ENCODE data around the gene UBE2G2. TPM values are rescaled to one million over a fixed set of nuclear protein-coding genes. Genes with fewer than 3 reads are reported as not detected.

The UBE2G2 gene
- total and polyA plus RNA-seq, 3 donors from 2014 or later = 38.9 to 82.8 (median 73.6) TPM

DNA sequence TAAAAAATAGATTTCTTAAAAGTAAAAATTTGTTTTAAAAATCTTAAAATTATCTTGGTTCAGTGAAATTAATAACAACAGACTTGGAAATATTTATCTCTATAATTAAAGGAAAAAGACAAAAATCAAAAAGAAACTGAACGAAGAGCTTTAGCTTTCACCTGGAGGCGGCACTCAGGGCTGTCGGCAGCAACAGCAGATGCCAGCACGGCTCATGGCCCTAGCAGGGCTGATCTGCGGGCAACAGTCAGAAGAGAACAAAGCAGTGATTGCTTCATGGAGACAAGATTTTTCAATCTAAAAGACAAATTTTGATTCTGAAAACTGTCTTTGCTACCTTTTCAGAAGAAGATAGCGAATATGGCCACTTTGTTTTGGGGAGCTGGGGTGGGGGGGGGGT, 22.6 kb downstream of the UBE2G2 start:
- H3K36me3 ChIP-seq (ENCODE audit: low read depth, missing control alignments) = no peaks in the 10 kb centered on the region
- intact Hi-C loops (cut with DNase I; ENCODE audit: low total_unique reads) = no loop called here
- 95 to 96% methylated on average over 6 of the region's 6 CpGs for WGBS, 2 donors
- H3K4me3 ChIP-seq = no peak overlapping the region
- no peaks in the 10 kb centered on the region for H3K9me3 ChIP-seq
- DNase-seq = no peak
- no peak overlapping the region for H3K27ac ChIP-seq
- peaks cover 5% of the 10 kb centered on the region for H3K4me1 ChIP-seq
- H3K27me3 ChIP-seq = no peaks in the 10 kb centered on the region
- TF ChIP-seq, protein P1, sequence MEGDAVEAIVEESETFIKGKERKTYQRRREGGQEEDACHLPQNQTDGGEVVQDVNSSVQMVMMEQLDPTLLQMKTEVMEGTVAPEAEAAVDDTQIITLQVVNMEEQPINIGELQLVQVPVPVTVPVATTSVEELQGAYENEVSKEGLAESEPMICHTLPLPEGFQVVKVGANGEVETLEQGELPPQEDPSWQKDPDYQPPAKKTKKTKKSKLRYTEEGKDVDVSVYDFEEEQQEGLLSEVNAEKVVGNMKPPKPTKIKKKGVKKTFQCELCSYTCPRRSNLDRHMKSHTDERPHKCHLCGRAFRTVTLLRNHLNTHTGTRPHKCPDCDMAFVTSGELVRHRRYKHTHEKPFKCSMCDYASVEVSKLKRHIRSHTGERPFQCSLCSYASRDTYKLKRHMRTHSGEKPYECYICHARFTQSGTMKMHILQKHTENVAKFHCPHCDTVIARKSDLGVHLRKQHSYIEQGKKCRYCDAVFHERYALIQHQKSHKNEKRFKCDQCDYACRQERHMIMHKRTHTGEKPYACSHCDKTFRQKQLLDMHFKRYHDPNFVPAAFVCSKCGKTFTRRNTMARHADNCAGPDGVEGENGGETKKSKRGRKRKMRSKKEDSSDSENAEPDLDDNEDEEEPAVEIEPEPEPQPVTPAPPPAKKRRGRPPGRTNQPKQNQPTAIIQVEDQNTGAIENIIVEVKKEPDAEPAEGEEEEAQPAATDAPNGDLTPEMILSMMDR (IDR thresholded peaks at IDR 0.05) = no peak
- no peak for TF ChIP-seq POLR2A (IDR thresholded peaks at IDR 0.05)

DNA sequence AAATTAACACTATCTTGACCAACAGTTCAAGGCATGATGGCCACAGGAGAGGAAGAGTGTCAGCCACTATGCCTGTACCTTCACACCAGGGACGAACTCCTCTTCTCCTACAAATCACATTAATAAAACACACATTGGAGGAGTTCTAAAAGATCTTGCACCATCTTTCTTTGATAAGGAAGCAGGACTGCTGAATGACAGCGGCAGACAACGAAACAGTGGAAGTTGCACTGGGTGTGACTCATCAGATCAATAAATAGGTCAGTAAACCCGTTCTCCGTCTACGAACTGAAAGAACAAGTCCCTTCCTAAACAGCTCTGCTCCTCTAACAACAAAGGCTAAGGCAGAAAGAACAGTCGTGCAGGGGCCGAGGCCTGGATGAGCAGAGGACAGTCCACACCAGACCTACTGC, 23.1 kb downstream of the UBE2G2 start:
- Histone ChIP-seq H3K4me3 (no peak overlapping the region), H3K9me3 (no peaks in the 10 kb centered on the region), H3K4me1 (peaks cover 5% of the 10 kb centered on the region), H3K27ac (no peak overlapping the region), H3K27me3 (no peaks in the 10 kb centered on the region), H3K36me3 (ENCODE audit: low read depth, missing control alignments) (no peaks in the 10 kb centered on the region)
- 92% methylated on average over 8 of the region's 8 CpGs for WGBS, 2 donors
- no peak for DNase-seq
- intact Hi-C loops (cut with DNase I; ENCODE audit: low total_unique reads) = no loop called here
- TF ChIP-seq, protein P1 (IDR thresholded peaks at IDR 0.05) = no peak
- TF ChIP-seq POLR2A (IDR thresholded peaks at IDR 0.05) = no peak

DNA sequence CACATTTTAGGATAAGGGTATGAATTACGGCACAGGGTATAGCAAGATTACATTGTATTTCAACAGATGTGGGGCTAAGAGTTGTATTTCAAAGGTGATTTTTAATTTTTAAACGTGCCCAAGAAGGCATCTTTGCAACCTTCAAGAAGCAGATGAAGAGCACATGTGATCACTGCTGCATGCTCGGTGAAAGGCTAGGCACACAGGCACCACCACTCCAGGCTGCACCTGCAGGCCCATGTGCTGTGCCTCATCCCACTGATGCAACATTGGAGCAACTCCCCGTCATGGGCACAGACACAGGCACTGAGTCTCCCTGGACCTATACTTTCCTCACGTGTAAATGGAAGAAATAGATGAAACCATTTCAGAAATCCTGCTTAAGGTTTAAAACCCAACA, 23.5 kb downstream of the UBE2G2 start:
- intact Hi-C loops (cut with DNase I; ENCODE audit: low total_unique reads) = no loop called here
- H3K27ac ChIP-seq = no peak overlapping the region
- H3K4me1 ChIP-seq = peaks cover 5% of the 10 kb centered on the region
- DNase-seq = no peak
- TF ChIP-seq, protein P1 (IDR thresholded peaks at IDR 0.05) = no peak
- 84 to 86% methylated on average over 5 of the region's 5 CpGs for WGBS, 2 donors
- H3K27me3 ChIP-seq = no peaks in the 10 kb centered on the region
- no peaks in the 10 kb centered on the region for H3K9me3 ChIP-seq
- H3K36me3 ChIP-seq (ENCODE audit: low read depth, missing control alignments) = no peaks in the 10 kb centered on the region
- H3K4me3 ChIP-seq = no peak overlapping the region

DNA sequence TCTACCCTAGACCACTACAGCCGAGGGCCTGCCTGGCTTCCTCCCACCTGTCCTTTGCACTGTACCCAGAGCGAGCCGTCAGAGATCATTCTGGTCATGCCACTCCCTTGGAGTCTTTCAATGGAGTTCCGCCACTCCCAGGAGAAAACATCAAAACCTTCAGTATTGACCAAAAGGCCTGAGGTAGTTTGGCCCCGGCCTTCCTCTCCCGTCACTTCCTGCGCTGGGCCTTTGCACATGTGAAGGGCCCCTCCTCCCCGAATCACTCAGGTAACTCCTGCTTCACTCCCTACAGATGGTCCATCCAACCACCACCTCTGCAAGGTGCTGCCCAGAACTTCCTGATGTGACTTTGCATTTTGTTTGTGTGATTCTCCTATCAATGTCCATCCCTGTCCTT, 26.6 kb downstream of the UBE2G2 start:
- WGBS, 2 donors = 89 to 99% methylated on average over 8 of the region's 8 CpGs
- H3K4me1 ChIP-seq = no peaks in the 10 kb centered on the region
- no peaks in the 10 kb centered on the region for H3K36me3 ChIP-seq (ENCODE audit: low read depth, missing control alignments)
- DNase-seq = no peak
- H3K27ac ChIP-seq = no peak overlapping the region
- H3K27me3 ChIP-seq = no peaks in the 10 kb centered on the region
- TF ChIP-seq POLR2A (IDR thresholded peaks at IDR 0.05) = no peak
- TF ChIP-seq, protein P1 (IDR thresholded peaks at IDR 0.05) = no peak
- H3K4me3 ChIP-seq = no peak overlapping the region
- no peaks in the 10 kb centered on the region for H3K9me3 ChIP-seq
- intact Hi-C loops (cut with DNase I; ENCODE audit: low total_unique reads) = no loop called here

DNA sequence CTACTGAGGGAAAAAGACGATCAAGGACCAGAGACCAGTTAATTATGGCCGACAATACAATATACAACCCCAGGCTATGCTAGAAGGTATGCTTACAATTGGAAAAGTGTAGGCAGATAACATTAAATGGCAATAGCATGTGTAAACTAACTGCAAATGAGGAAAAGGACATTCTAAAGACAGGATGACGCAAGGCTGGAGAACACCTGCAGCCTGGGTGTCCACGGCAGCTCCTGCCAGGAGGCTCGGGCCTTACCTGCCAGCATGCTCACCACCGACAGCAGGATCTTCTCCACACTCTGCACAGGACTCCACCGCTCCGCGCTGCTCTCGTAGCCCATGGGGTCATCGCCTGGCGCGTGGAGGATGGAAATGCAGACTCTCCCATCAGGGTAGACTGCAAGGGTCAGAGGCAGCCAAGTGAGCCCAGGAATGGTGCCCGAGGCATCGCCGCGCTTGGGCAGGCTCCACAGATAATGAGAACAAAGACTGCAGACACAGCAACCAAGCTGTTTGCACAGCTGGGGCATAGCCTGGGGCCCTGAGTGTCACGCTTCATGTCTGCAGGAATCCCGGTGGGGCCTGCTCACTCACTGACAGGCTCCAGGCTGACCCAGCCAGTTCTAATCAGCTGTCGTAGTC, 28.2 kb downstream of the UBE2G2 start:
- no peaks in the 10 kb centered on the region for H3K36me3 ChIP-seq (ENCODE audit: low read depth, missing control alignments)
- H3K9me3 ChIP-seq = no peaks in the 10 kb centered on the region
- intact Hi-C loops (cut with DNase I; ENCODE audit: low total_unique reads) = no loop called here
- no peaks in the 10 kb centered on the region for H3K27me3 ChIP-seq
- H3K4me1 ChIP-seq = no peaks in the 10 kb centered on the region
- DNase-seq = no peak
- WGBS, 2 donors = 94 to 98% methylated on average over 20 of the region's 20 CpGs
- H3K4me3 ChIP-seq = no peak overlapping the region
- no peak for TF ChIP-seq POLR2A (IDR thresholded peaks at IDR 0.05)
- TF ChIP-seq, protein P1 (IDR thresholded peaks at IDR 0.05) = no peak
- no peak overlapping the region for H3K27ac ChIP-seq
